K562 (cell line): ENCODE data around the gene TBC1D7. TPM values are rescaled to one million over a fixed set of nuclear protein-coding genes. Genes with fewer than 3 reads are reported as not detected.

ENCODE experiments used
- ATAC-seq: fragments of 200-7000 bp; cut with Tn5 transposase; 3 replicates; pipeline ENCODE4 v1.9.1; 2020; ENCODE audit warnings: moderate library complexity
- BruUV-seq: library from RNA; stranded (reverse); fragments of 400-500 nt; replicated peaks from 2 replicates; lab custom pipeline; 2021; lab: Mats Ljungman, UMichigan
- CTCF ChIA-PET: fragments of 300-600 bp; formaldehyde crosslinking; extraction: SDS; loops from one replicate; lab custom pipeline; 2021; ENCODE audit warnings: low intra/inter-chr PET ratio; lab: Yijun Ruan, JAX
- POLR2A ChIA-PET: fragments of 300-600, 350-650 bp; sonication (Branson Sonifier 250); formaldehyde crosslinking; extraction: SDS; loops from one replicate; lab custom pipeline; 2021; ENCODE audit warnings: antibody characterized with exemption, inconsistent platforms; lab: Yijun Ruan, JAX
- DNase-seq, 4 experiments: peaks; one replicate each; pipeline versions ENCODE4 v3.0.0 to v3.0.0-alpha.2; 2011 to 2018; ENCODE audit warnings: low spot score in 3 of 4, mixed read lengths in 3 of 4; ENCODE audit errors: extremely low read depth in 1 of 4
- FAIRE-seq: peaks from 2 replicates; lab custom pipeline; 2011; peaks lifted over from hg19 to GRCh38; lab: Jason Lieb, UNC
- H2AFZ ChIP-seq: 2 replicates; pipeline ENCODE4 v1.6.0; 2011; ENCODE audit warnings: low read depth, low read length, control low read depth, inconsistent platforms
- H3K27ac ChIP-seq: fragments of 200-600 bp; 3 replicates; pipeline ENCODE4 v1.8.0; 2011; ENCODE audit warnings: low read depth, mild to moderate bottlenecking, control low read depth, inconsistent platforms, low read length, moderate library complexity, mixed read lengths; ENCODE audit errors: extremely low read depth
- H3K27me3 ChIP-seq, 2 experiments: fragments of 300-600 bp in 1 of 2; 2 replicates in 1 of 2; 3 replicates in 1 of 2; pipeline versions ENCODE4 v1.6.0 to v1.8.0; 2011; ENCODE audit warnings: inconsistent platforms in 2 of 2, low read length in 2 of 2, mild to moderate bottlenecking in 1 of 2, mixed read lengths in 1 of 2, moderate library complexity in 1 of 2; ENCODE audit not compliant: control insufficient read depth in 2 of 2, insufficient read depth in 2 of 2
- H3K36me3 ChIP-seq: fragments of 300-600 bp; 3 replicates; pipeline ENCODE4 v1.8.0; 2011; ENCODE audit warnings: mild to moderate bottlenecking, low read length, inconsistent platforms; ENCODE audit not compliant: control insufficient read depth, insufficient read depth
- H3K4me1 ChIP-seq, 2 experiments: fragments of 200-600 bp in 1 of 2; replicated peaks in 1 of 2; 2 replicates in 1 of 2; 3 replicates in 1 of 2; pipeline versions ENCODE4 v1.5.1 to v1.8.0; 2011; ENCODE audit warnings: inconsistent platforms in 2 of 2, low read length in 2 of 2, mild to moderate bottlenecking in 1 of 2, mixed read lengths in 1 of 2, moderate library complexity in 1 of 2; ENCODE audit not compliant: control insufficient read depth in 2 of 2, insufficient read depth in 2 of 2
- H3K4me2 ChIP-seq: 2 replicates; pipeline ENCODE4 v1.6.1; 2011; ENCODE audit warnings: low read length, control low read depth, inconsistent platforms, mixed read lengths; ENCODE audit not compliant: insufficient read depth
- H3K4me3 ChIP-seq: fragments of 200-600 bp; sonication (generic), shearing (Covaris generic); 2 replicates; pipeline ENCODE4 v1.5.1; 2016; ENCODE audit warnings: control low read depth, inconsistent platforms
- H3K79me2 ChIP-seq: fragments of 200-600 bp; 3 replicates; pipeline ENCODE4 v1.8.0; 2011; ENCODE audit warnings: low read length, inconsistent platforms; ENCODE audit not compliant: control insufficient read depth, insufficient read depth
- H3K9ac ChIP-seq, 2 experiments: 2 replicates each; pipeline versions ENCODE4 v1.6.0 to v1.6.1; 2011; ENCODE audit warnings: low read depth in 2 of 2, low read length in 2 of 2, control low read depth in 1 of 2, inconsistent platforms in 1 of 2, mild to moderate bottlenecking in 1 of 2, mixed read lengths in 1 of 2; ENCODE audit not compliant: insufficient read depth in 1 of 2
- H3K9me1 ChIP-seq: one replicate; pipeline ENCODE4 v1.6.0; 2011; ENCODE audit warnings: inconsistent platforms, mild to moderate bottlenecking, low read length, moderate library complexity; ENCODE audit not compliant: control insufficient read depth, insufficient read depth
- H3K9me3 ChIP-seq: replicated peaks from 2 replicates; pipeline ENCODE4 v1.5.1; 2011; ENCODE audit warnings: low read depth, low read length, inconsistent platforms; ENCODE audit not compliant: control insufficient read depth, insufficient read depth
- H4K20me1 ChIP-seq: replicated peaks from 2 replicates; pipeline ENCODE4 v1.6.1; 2011; ENCODE audit warnings: low read length, inconsistent platforms, mixed read lengths; ENCODE audit not compliant: control insufficient read depth, insufficient read depth
- ADNP ChIP-seq: fragments of 200-800 bp; sonication (Bioruptor generic); IDR thresholded peaks from 2 replicates; pipeline ENCODE4 v1.6.1; 2016; ENCODE audit warnings: missing genetic modification characterization, missing compliant biosample characterization
- FOSL1 ChIP-seq: fragments of 200-800 bp; sonication (Bioruptor generic); conservative IDR thresholded peaks from 2 replicates; pipeline ENCODE4 v1.6.1; 2016; ENCODE audit warnings: missing genetic modification characterization, missing compliant biosample characterization
- in situ Hi-C: fragments of 300-500 bp; cut with MboI; formaldehyde crosslinking; loops from 4 replicates; pipeline ENCODE4 v1.15.0; 2018; ENCODE audit warnings: inconsistent platforms, mixed read lengths
- intact Hi-C: fragments of 100-400 bp; cut with micrococcal nuclease; formaldehyde crosslinking; loops from 2 replicates; pipeline ENCODE4 v1.14.2; 2022
- polyA plus RNA-seq, 8 experiments: library from polyadenylated mRNA; depleted of rRNA in 4 of 8; stranded (reverse) in 5 of 8; unstranded in 3 of 8; fragments of >200 nt; fragmentation: Nextera tagmentation in 2 of 8; fragmentation: Illumina TruSeq in 1 of 8; extraction: Ambion mirVana in 2 of 8; extraction: Trizol in 1 of 8; gene quantifications; 2 replicates each; pipeline versions ENCODE4 v1.2.1 to v1.2.3, GENCODE V29; 2011 to 2014; ENCODE audit warnings: inconsistent platforms in 1 of 8, missing spikeins in 1 of 8
- total RNA-seq, 7 experiments: library from RNA; depleted of rRNA in 6 of 7; stranded (reverse); fragments of >200 nt in 6 of 7; fragmentation: Illumina TruSeq in 2 of 7; extraction: Trizol in 2 of 7; gene quantifications; 2 replicates each; pipeline versions ENCODE4 v1.2.1 to v1.2.3, GENCODE V29; 2011 to 2021; ENCODE audit warnings: low replicate concordance in 1 of 7
- TF ChIP-seq, protein P1 (sequence below): fragments of 450-650 bp; IDR thresholded peaks from 2 replicates; pipeline ENCODE4 v1.6.1; 2017; ENCODE audit warnings: antibody characterized with exemption, mild to moderate bottlenecking
- TF ChIP-seq, protein P2 (sequence below): fragments of 450-650 bp; IDR thresholded peaks from 2 replicates; pipeline ENCODE4 v1.6.1; 2016; ENCODE audit warnings: borderline replicate concordance
- TF ChIP-seq, protein P3 (sequence below): fragments of 250-450 bp; sonication (Bioruptor Pico); IDR thresholded peaks from 2 replicates; pipeline ENCODE4 v1.4.0; 2020; ENCODE audit warnings: mild to moderate bottlenecking, moderate library complexity

Gene TBC1D7
- total and polyA plus RNA-seq, 9 of the 15 experiments (the other 6 are each of a cell fraction or from before 2014, with no cell fraction given): 49.4 to 107 (median 61.1) TPM

GRCh38 chr6:13315896-13316295 is 12.4 kb downstream of the TBC1D7 start (continued):
- TF ChIP-seq, protein P1, sequence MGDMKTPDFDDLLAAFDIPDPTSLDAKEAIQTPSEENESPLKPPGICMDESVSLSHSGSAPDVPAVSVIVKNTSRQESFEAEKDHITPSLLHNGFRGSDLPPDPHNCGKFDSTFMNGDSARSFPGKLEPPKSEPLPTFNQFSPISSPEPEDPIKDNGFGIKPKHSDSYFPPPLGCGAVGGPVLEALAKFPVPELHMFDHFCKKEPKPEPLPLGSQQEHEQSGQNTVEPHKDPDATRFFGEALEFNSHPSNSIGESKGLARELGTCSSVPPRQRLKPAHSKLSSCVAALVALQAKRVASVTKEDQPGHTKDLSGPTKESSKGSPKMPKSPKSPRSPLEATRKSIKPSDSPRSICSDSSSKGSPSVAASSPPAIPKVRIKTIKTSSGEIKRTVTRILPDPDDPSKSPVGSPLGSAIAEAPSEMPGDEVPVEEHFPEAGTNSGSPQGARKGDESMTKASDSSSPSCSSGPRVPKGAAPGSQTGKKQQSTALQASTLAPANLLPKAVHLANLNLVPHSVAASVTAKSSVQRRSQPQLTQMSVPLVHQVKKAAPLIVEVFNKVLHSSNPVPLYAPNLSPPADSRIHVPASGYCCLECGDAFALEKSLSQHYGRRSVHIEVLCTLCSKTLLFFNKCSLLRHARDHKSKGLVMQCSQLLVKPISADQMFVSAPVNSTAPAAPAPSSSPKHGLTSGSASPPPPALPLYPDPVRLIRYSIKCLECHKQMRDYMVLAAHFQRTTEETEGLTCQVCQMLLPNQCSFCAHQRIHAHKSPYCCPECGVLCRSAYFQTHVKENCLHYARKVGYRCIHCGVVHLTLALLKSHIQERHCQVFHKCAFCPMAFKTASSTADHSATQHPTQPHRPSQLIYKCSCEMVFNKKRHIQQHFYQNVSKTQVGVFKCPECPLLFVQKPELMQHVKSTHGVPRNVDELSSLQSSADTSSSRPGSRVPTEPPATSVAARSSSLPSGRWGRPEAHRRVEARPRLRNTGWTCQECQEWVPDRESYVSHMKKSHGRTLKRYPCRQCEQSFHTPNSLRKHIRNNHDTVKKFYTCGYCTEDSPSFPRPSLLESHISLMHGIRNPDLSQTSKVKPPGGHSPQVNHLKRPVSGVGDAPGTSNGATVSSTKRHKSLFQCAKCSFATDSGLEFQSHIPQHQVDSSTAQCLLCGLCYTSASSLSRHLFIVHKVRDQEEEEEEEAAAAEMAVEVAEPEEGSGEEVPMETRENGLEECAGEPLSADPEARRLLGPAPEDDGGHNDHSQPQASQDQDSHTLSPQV: no peak
- no peak for TF ChIP-seq FOSL1 (tag)
- TF ChIP-seq, protein P2, sequence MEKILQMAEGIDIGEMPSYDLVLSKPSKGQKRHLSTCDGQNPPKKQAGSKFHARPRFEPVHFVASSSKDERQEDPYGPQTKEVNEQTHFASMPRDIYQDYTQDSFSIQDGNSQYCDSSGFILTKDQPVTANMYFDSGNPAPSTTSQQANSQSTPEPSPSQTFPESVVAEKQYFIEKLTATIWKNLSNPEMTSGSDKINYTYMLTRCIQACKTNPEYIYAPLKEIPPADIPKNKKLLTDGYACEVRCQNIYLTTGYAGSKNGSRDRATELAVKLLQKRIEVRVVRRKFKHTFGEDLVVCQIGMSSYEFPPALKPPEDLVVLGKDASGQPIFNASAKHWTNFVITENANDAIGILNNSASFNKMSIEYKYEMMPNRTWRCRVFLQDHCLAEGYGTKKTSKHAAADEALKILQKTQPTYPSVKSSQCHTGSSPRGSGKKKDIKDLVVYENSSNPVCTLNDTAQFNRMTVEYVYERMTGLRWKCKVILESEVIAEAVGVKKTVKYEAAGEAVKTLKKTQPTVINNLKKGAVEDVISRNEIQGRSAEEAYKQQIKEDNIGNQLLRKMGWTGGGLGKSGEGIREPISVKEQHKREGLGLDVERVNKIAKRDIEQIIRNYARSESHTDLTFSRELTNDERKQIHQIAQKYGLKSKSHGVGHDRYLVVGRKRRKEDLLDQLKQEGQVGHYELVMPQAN: no peak

GRCh38 chr6:13314806-13315205 is 13.5 kb downstream of the TBC1D7 start:
- BruUV-seq: no TSS peak
- POLR2A ChIA-PET: interaction anchor here (1.2 kb wide), 1 partner anchor 10 kb away, joined by 3 read pairs; no protein-coding TSS in a partner anchor
- H4K20me1 ChIP-seq: no peaks in the 10 kb centered on the region
- no peaks in the 10 kb centered on the region for H3K79me2 ChIP-seq
- CTCF ChIA-PET: no interaction called here
- no peak for FAIRE-seq
- no peak for TF ChIP-seq ADNP (tag)
- TF ChIP-seq, protein P3, sequence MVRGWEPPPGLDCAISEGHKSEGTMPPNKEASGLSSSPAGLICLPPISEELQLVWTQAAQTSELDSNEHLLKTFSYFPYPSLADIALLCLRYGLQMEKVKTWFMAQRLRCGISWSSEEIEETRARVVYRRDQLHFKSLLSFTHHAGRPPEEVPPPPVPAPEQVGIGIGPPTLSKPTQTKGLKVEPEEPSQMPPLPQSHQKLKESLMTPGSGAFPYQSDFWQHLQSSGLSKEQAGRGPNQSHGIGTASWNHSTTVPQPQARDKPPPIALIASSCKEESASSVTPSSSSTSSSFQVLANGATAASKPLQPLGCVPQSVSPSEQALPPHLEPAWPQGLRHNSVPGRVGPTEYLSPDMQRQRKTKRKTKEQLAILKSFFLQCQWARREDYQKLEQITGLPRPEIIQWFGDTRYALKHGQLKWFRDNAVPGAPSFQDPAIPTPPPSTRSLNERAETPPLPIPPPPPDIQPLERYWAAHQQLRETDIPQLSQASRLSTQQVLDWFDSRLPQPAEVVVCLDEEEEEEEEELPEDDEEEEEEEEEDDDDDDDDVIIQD: no peak
- TF ChIP-seq, all 486 proteins: peak for 0
- DNase-seq (no peak), ATAC-seq (no peak)
- H3K9me1 ChIP-seq: no peaks in the 10 kb centered on the region
- H3K27me3 ChIP-seq: no peaks in the 10 kb centered on the region
- no peak overlapping the region for H3K27ac ChIP-seq
- peaks cover 5 to 6% of the 10 kb centered on the region in 2 experiments; a peak in 4 of 5 replicates for H3K4me1 ChIP-seq
- H3K9me3 ChIP-seq: no peaks in the 10 kb centered on the region
- H3K4me2 ChIP-seq: no peak overlapping the region
- H3K36me3 ChIP-seq: peaks cover 77% of the 10 kb centered on the region
- intact Hi-C loops: no loop called here
- no peak overlapping the region for H3K4me3 ChIP-seq
- H3K9ac ChIP-seq: no peak overlapping the region
- no peak overlapping the region for H2AFZ ChIP-seq
- in situ Hi-C loops: no loop called here
